Esophagus muscularis mucosa (tissue), 4 donors: ENCODE measurements around the gene SMO.

Experiments used
- CTCF ChIP-seq, 3 experiments: fragments of 200-600 bp in 2 of 3; fragments of 450-650 bp in 1 of 3; sonication (generic) in 2 of 3; IDR thresholded peaks; one replicate each; pipeline ENCODE4 v1.5.1; 2017 to 2019; ENCODE audit warnings: antibody characterized with exemption in 3 of 3, mild to moderate bottlenecking in 2 of 3, moderate library complexity in 1 of 3
- EP300 ChIP-seq: sonication (generic); formaldehyde crosslinking; IDR thresholded peaks from one replicate; pipeline ENCODE4 v1.6.1; 2017; ENCODE audit warnings: antibody characterized with exemption
- POLR2A ChIP-seq: fragments of 450-650 bp; IDR thresholded peaks from one replicate; pipeline ENCODE4 v1.6.1; 2017; ENCODE audit warnings: antibody characterized with exemption, moderate library complexity, mild to moderate bottlenecking, low read depth

- TF ChIP-seq CTCF (IDR thresholded peaks at IDR 0.05) (no peak), POLR2A (no peak), EP300 (no peak)
Measured at GRCh38 chr7:129208667-129209066, 20.2 kb downstream of the SMO start.
